Motor neuron (in vitro differentiated cells): Measurements from ENCODE around the gene CACFD1. TPM values are rescaled to one million over a fixed set of nuclear protein-coding genes. Genes with fewer than 3 reads are reported as not detected.

Experiments
- ATAC-seq, 8 experiments: fragments of 200-7000 bp; cut with Tn5 transposase; replicated peaks in 6 of 8; 2 replicates each; pipeline ENCODE4 v1.8.0; 2021; ENCODE audit warnings: mild to moderate bottlenecking in 8 of 8, moderate library complexity in 8 of 8
- H3K27ac ChIP-seq, 2 donors: fragments of 250-450 bp; sonication (Bioruptor Pico); 2 replicates each; pipeline ENCODE4 v1.9.0; 2021; ENCODE audit warnings: antibody characterized with exemption in 2 of 2, mild to moderate bottlenecking in 2 of 2, moderate library complexity in 1 of 2
- H3K4me1 ChIP-seq, 2 donors: fragments of 250-450 bp; sonication (Bioruptor Pico); replicated peaks in 1 of 2; 2 replicates each; pipeline ENCODE4 v1.6.1; 2021; ENCODE audit warnings: antibody characterized with exemption in 2 of 2, mild to moderate bottlenecking in 2 of 2, moderate library complexity in 1 of 2
- H3K4me3 ChIP-seq, 5 donors: fragments of 250-450 bp; sonication (Bioruptor Pico); 2 replicates each; pipeline ENCODE4 v1.9.0; 2021; ENCODE audit warnings: antibody characterized with exemption in 5 of 5, mild to moderate bottlenecking in 5 of 5, moderate library complexity in 4 of 5
- WGBS, 10 experiments: fragments of 450-650 bp; shearing (Covaris generic); methylation state at CpG; one replicate each; pipeline ENCODE4 v1.0.0; 2022; 5-methylcytosine and 5-hydroxymethylcytosine counted together
- in situ Hi-C, 9 experiments: fragments of 400-800 bp; cut with MboI; loops; one replicate each; pipeline ENCODE4 v1.15.0; 2021; ENCODE audit warnings: low sequenced_read_pairs in 9 of 9, low pct_unique_long_range_greater_than_20kb in 2 of 9; ENCODE audit not compliant: unreplicated experiment in 9 of 9
- total RNA-seq, 8 experiments: library from RNA; unstranded; fragments of 300-600 nt; gene quantifications; 2 replicates each; pipeline versions ENCODE4 v1.2.3 to v1.2.4, GENCODE V29; 2022

Gene CACFD1
- total RNA-seq, 8 experiments from 2014 or later = 8.5 to 32.0 (median 21.2) TPM

DNA sequence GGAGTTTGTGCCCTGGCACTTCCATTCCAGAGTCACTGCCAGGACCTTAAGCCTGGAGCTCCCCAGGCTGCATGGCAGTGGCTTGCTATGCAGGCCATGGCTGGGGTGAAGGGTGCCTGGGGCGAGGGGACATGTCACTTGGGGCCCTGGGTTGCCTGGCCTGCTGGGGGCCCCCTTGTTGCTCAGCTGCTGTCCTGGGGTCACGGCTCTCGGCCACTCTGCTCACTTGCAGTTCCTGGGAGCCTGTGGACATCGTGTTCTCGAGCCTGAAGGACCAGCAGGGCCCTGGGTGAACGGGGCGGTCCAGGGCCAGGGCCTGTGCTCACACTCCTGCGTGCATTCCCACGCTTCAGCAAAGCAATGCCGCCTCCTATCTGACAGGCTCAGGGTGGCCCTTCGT is 33.6 kb downstream of the CACFD1 start:
- in situ Hi-C loops = loop anchor here in 5 of 9 experiments (25.0 kb wide), 3 partner anchors 306 to 481 kb away; partner anchors contain the start of gene GTF3C5 (in 2 of the 5)
- Histone ChIP-seq H3K4me1 (peaks cover 6 to 9% of the 10 kb centered on the region in 2 donors), H3K27ac (no peak overlapping the region), H3K4me3 (no peak overlapping the region)
- 65 to 70% methylated on average over 2 to 5 of the region's 11 CpGs; no CpG with 5 or more reads in 8 of the 10 experiments for WGBS, 10 experiments
- no peak for ATAC-seq

DNA sequence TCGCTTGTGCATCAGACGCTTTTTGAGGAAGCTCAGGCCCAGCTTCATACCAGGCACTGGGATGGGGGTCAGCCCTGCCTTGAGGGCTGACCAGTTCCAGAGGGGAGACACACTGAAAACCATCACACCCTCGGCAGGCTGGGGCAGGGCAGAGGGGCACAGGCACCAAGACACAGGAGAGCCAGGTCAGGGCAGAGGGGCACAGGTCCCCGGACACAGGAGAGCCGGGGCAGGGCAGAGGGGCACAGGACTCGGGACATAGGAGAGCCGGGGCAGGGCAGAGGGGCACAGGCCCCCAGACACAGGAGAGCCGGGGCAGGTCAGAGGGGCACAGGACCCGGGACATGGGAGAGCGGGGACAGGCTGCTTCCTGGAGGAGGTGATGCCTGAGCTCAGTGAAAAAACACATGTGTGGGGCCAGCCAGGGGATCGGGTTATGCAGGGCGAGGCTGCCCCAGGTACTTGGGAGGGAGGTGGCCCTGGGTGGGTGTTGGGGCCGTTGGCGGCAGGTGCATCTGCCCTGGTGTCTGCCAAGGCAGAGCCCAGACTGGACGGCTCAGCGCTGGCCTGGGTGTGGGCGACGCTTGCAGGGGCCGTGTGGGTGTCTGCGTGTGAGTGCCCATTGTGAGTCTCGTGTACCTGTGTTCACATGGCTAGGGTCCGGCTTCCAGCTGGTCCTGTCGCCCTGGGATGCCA is 34.2 kb downstream of the CACFD1 start:
- Histone ChIP-seq H3K27ac (no peak overlapping the region), H3K4me1 (peaks cover 6 to 9% of the 10 kb centered on the region in 2 donors), H3K4me3 (no peak overlapping the region)
- 80 to 100% (median 88%) methylated on average over 2 to 5 of the region's 23 CpGs; no CpG with 5 or more reads in 7 of the 10 experiments for WGBS, 10 experiments
- in situ Hi-C loops = loop anchor here in 5 of 9 experiments (25.0 kb wide), 3 partner anchors 307 to 482 kb away; partner anchors contain the start of gene GTF3C5 (in 2 of the 5)
- no peak for ATAC-seq

GRCh38 chr9:133494636-133495326 is 35.0 kb downstream of the CACFD1 start:
- ATAC-seq = peak in 1 of 8 experiments; percentile 24
- in situ Hi-C loops = loop anchor here in 5 of 9 experiments (25.0 kb wide), 3 partner anchors 307 to 482 kb away; partner anchors contain the start of gene GTF3C5 (in 2 of the 5)
- H3K27ac ChIP-seq = no peak overlapping the region
- peaks cover 6 to 9% of the 10 kb centered on the region in 2 donors for H3K4me1 ChIP-seq
- H3K4me3 ChIP-seq = no peak overlapping the region
- WGBS, 10 experiments = 24 to 86% (median 80%) methylated on average over 1 to 7 of the region's 24 CpGs; no CpG with 5 or more reads in 5 of the 10 experiments

- Histone ChIP-seq H3K27ac (no peak overlapping the region), H3K4me1 (peaks cover 6 to 9% of the 10 kb centered on the region in 2 donors), H3K4me3 (no peak overlapping the region)
- 20 to 100% (median 92%) methylated on average over 1 to 16 of the region's 24 CpGs; no CpG with 5 or more reads in 1 of the 10 experiments for WGBS, 10 experiments
- in situ Hi-C loops = loop anchor here in 5 of 9 experiments (25.0 kb wide), 3 partner anchors 308 to 483 kb away; partner anchors contain the start of gene GTF3C5 (in 2 of the 5)
- ATAC-seq = no peak
These were observed 35.8 kb downstream of the CACFD1 start for GRCh38 chr9:133495327-133496293.

- Histone ChIP-seq H3K4me1 (peaks cover 6 to 9% of the 10 kb centered on the region in 2 donors), H3K4me3 (no peak overlapping the region), H3K27ac (no peak overlapping the region)
- in situ Hi-C loops = loop anchor here in 5 of 9 experiments (25.0 kb wide), 3 partner anchors 310 to 485 kb away; partner anchors contain the start of gene GTF3C5 (in 2 of the 5)
- 0 to 83% (median 58%) methylated on average over 1 to 14 of the region's 35 CpGs; no CpG with 5 or more reads in 2 of the 10 experiments for WGBS, 10 experiments
- peak in 5 of 8 experiments; percentile 13 to 69 (median 39) for ATAC-seq
These were observed 37.4 kb downstream of the CACFD1 start for GRCh38 chr9:133496861-133497842.

GRCh38 chr9:133499132-133499891 is 39.5 kb downstream of the CACFD1 start:
- ATAC-seq = no peak
- no peak overlapping the region for H3K27ac ChIP-seq
- in situ Hi-C loops = loop anchor here in 5 of 9 experiments (25.0 kb wide), 3 partner anchors 312 to 487 kb away; partner anchors contain the start of gene GTF3C5 (in 2 of the 5)
- H3K4me3 ChIP-seq = no peak overlapping the region
- peaks cover 6 to 9% of the 10 kb centered on the region in 2 donors for H3K4me1 ChIP-seq
- WGBS, 10 experiments = 20 to 80% (median 53%) methylated on average over 1 to 11 of the region's 19 CpGs; no CpG with 5 or more reads in 2 of the 10 experiments

DNA sequence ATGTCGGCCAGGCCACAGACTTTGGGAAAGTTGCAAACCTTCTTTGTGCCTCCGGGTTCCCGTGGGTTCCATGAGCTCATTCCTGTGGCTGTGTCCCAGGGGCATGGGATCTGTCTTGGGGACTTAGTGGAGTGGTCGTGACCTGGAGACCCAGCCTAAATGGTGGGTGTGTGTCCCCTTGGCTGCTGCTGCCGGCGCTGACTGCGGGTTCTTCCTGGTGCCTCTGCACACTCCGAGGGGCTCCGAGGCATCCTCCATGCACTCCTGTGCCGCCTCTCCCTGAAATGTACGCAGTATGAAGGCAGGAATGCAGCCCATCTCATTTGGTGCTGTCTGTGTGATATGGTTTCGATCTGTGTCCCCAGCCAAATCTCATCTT is 40.1 kb downstream of the CACFD1 start:
- peaks cover 6 to 9% of the 10 kb centered on the region in 2 donors for H3K4me1 ChIP-seq
- H3K4me3 ChIP-seq = no peak overlapping the region
- WGBS, 10 experiments = 67 to 100% (median 83%) methylated on average over 1 to 12 of the region's 12 CpGs; no CpG with 5 or more reads in 3 of the 10 experiments
- H3K27ac ChIP-seq = no peak overlapping the region
- no peak for ATAC-seq
- in situ Hi-C loops = loop anchor here in 5 of 9 experiments (25.0 kb wide), 3 partner anchors 313 to 488 kb away; partner anchors contain the start of gene GTF3C5 (in 2 of the 5)

GRCh38 chr9:133502112-133502511 is 42.3 kb downstream of the CACFD1 start:
- WGBS, 10 experiments = 0 to 100% (median 89%) methylated on average over 1 of the region's 1 CpG
- in situ Hi-C loops = no loop called here
- Histone ChIP-seq H3K27ac (no peak overlapping the region), H3K4me1 (peaks cover 9 to 12% of the 10 kb centered on the region in 2 donors), H3K4me3 (no peak overlapping the region)
- ATAC-seq = no peak

DNA sequence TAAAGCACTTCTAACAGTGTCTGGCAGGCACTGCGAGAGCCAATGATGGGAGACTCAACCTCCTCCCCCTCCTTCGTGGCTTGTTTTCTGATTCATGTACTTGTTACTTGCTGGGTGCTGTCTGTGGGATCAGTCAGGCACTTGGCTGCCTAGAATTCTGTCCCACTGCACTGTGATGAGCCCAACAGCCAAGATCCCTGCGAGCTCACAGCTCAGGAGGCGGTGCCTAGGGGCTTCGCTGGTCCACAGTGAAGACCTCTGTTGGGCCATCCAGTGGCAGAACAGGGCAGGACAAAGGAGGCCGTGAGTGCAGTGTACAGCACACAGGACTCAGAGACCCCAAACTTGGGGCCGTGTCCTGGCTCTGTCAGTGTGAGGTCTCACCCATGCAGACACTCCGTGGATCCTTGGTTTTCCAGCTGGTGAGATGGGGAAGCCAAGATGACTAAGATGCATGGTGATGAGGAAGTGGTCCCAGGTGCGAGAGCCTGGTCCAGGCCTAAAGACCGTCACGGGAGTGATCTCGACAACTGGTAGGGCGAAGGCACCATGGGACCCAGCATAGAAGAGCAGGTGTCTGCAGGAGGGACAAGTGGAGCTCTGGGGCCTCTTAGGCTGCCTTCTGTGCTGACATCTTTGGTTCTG is 45.5 kb downstream of the CACFD1 start:
- no peak overlapping the region for H3K27ac ChIP-seq
- WGBS, 10 experiments = 88 to 100% (median 98%) methylated on average over 1 to 6 of the region's 13 CpGs; no CpG with 5 or more reads in 6 of the 10 experiments
- H3K4me3 ChIP-seq = no peak overlapping the region
- H3K4me1 ChIP-seq = peaks cover 20 to 23% of the 10 kb centered on the region in 2 donors
- in situ Hi-C loops = no loop called here
- ATAC-seq = no peak

- Histone ChIP-seq H3K4me1 (peaks cover 20 to 23% of the 10 kb centered on the region in 2 donors), H3K4me3 (no peak overlapping the region), H3K27ac (peak overlapping the region; percentile 9 to 67)
- 75 to 100% (median 97%) methylated on average over 1 to 6 of the region's 23 CpGs; no CpG with 5 or more reads in 5 of the 10 experiments for WGBS, 10 experiments
- in situ Hi-C loops = no loop called here
- ATAC-seq = peak in 1 of 8 experiments; percentile 1
These were observed 46.3 kb downstream of the CACFD1 start for GRCh38 chr9:133505901-133506652.
